Endometrium (tissue), 2 donors: ENCODE data around the gene DNM3.

Experiments
- FAIRE-seq: peaks from 2 replicates; lab custom pipeline; 2012; peaks lifted over from hg19 to GRCh38; lab: Jason Lieb, UNC
- donor health status: control.
- donor health status: control.

Gene DNM3

GRCh38 chr1:172140591-172140990 lies 299.3 kb downstream of the DNM3 start:
- no peak for FAIRE-seq

GRCh38 chr1:172141341-172141881 lies 300.1 kb downstream of the DNM3 start:
- FAIRE-seq, result no peak

- FAIRE-seq, result no peak
Observed at GRCh38 chr1:172142324-172142723, 301.0 kb downstream of the DNM3 start.

DNA sequence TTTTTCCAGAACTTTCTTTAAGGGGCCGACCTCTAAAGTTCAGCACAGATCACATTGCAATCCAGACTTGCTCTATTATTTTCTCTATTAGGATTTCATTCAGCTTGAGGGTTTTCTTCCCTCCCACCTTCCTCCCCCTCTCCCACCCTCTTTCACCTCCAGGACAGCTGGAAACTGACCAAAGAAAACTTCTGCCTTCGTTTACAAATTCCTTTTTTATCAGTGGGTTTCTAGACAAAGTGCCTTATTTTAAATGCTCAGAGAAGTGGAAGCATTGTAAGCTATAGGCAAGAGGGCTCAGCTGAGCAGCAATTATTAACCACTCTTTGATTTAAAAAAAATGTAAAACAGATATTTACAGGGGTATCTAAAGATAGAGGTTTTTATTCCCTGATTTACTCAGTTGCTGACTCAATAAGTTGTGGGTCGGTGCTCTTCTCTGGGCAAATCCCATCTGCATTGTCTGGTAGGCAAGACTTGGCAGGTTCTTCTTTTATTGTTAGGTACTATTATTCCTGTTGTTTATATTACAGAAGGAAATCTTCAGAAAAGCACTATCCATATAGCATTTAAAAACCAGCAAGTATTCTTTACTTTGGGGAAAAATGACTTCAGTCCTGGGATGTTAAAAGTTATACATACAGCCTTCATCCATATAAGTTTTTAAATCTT lies 302.2 kb downstream of the DNM3 start:
- no peak for FAIRE-seq

- peak; percentile 92 for FAIRE-seq
Observed at GRCh38 chr1:172144445-172145061, 303.3 kb downstream of the DNM3 start.

- no peak for FAIRE-seq
Observed at GRCh38 chr1:172145231-172145651, 303.9 kb downstream of the DNM3 start.

- FAIRE-seq, result peak; percentile 80
Observed at GRCh38 chr1:172145656-172146055, 304.4 kb downstream of the DNM3 start.

DNA sequence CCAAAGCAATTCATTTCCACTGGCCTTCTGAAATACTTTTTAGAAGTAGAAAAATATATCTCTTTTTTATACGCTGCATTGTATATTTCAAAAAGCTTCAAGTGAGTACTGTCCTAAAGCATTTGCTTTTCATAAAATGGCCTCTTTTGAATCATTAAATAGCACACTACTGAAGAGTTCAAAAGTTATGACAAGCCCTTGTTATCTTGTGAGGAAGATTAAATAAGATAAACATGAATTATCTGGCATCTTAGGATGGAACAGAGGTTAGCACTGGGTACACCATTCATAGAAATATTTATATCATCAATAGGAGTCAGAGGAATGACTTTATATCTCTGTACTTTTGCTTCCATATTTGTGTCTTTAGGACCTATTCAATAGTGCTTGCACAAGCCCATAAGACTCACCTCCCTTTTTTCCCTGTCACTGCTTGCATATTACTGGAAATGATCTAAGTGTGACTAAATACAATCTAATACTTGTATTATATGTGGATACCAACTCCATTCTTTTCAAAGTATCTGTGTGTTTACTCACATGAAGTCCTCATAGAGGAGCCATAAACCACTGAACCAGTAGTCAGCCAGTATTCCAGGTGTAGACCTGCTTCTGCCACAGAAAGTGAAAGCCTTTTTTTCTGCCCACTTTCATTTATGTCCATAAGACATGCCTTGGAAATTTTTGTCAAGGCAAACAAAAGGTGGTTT lies 305.0 kb downstream of the DNM3 start:
- no peak for FAIRE-seq

DNA sequence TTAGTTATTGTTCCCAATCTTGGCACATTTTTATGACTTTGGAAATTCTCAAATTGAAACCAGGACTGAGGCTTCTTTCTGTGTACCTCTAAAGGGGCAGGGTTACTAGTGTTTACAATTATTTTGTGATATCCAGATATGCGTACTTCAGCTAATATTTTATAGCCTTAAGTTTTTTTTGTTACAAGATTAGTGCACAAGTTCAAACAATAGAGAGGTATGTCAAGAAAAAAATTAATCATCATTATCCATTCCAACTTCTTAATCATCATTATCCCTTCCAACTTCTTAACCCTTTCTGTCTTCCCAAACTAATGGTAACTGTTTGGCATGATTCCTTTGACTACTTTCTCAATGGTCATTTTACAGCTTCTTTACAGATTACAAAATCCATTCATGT lies 306.2 kb downstream of the DNM3 start:
- peak; percentile 50 for FAIRE-seq

GRCh38 chr1:172148213-172148612 lies 306.9 kb downstream of the DNM3 start:
- no peak for FAIRE-seq

GRCh38 chr1:172148707-172149106 lies 307.4 kb downstream of the DNM3 start:
- FAIRE-seq, result no peak

- FAIRE-seq, result no peak
Observed at GRCh38 chr1:172149346-172149745, 308.0 kb downstream of the DNM3 start.

DNA sequence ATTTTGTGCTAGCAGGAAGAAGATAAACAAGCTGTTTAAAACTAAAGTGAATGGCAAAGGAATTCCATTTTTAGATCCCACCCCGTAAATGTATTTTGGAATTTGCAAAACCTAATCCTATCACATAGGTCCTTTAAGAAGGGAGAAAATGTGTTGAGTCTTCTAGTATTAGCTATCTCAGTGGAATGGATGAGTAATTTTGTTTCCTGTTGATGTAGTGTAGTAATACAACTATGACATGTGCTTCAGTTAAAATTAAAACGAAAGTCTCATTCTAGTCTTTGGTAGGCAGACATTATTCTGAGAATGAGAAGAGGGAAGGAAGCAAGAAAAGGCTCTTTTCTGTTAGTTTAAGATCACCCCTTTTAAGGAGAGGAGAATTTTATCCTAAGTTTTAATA lies 313.3 kb downstream of the DNM3 start:
- FAIRE-seq, result no peak

DNA sequence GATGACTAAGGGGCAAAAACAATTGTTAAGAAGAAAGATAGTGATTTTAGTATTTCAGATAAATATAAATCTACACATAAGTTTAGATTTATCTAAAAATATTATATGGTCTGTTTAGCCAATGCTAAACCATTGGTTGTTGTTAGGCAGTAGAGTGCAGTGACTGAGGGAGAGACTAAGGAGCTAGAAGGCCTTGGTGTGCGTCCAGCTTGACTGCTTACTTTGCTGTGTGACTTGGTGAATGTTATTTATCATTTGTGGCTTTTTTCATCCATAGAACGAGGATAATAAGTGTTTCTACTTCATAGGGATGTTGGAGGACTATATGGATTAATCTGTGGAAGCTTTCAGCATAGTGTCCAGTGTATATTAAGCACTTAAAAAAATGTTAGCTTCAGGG lies 314.5 kb downstream of the DNM3 start:
- FAIRE-seq, result no peak

DNA sequence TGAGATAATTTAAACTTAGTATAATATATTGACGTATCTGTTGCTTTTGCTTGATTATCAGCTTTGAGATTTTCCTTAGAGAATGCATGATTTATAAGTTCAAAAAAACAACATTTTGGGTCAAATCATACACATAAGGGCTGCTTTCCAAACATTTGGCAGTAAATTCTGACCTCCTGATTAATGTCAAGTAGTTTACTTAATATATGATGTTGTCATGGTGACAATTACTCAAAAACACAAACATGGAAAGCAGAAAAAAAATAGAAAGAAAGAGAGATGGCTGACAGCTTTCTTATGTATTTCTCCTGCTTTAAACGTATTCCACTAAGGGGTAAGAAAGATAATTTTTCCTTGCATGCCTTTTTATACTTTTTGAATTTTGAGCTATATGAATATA lies 320.9 kb downstream of the DNM3 start:
- FAIRE-seq, result no peak

GRCh38 chr1:172163498-172164215 lies 322.4 kb downstream of the DNM3 start:
- no peak for FAIRE-seq

- no peak for FAIRE-seq
Observed at GRCh38 chr1:172165403-172165802, 324.1 kb downstream of the DNM3 start.

- no peak for FAIRE-seq
Observed at GRCh38 chr1:172167796-172168596, 326.7 kb downstream of the DNM3 start.

DNA sequence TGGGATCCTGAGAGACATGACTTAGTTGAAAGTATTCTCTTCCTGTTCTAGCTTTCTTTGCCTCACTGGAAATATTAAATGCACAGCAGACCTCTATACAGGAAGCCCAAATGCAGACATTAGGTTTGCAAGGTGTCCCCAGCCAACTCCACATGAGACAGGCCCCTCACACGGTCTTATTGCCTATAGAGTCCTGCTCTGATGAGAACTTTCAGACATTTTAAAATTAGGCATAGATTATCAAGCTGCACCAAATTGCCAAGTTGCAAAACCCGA lies 327.2 kb downstream of the DNM3 start:
- no peak for FAIRE-seq

DNA sequence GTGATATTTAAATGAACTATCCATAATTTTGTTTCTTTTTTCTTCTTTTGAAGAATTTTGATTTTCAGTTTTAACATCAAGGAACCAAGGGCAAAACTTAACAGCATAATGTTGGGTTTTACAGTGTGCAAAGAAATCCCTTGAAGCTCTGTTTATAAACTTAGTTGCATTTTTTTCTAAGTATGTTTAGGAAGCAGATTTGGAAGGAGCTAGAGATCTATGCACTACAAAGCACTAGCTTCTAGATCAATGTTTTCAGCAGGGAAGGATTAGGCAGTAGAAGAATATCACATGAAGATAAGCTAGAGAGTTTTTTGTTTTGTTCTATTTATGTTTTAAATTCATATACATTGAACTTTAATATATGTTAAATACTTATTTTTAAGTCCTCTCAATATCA lies 328.5 kb downstream of the DNM3 start:
- no peak for FAIRE-seq

GRCh38 chr1:172172352-172172831 lies 331.1 kb downstream of the DNM3 start:
- FAIRE-seq, result no peak

DNA sequence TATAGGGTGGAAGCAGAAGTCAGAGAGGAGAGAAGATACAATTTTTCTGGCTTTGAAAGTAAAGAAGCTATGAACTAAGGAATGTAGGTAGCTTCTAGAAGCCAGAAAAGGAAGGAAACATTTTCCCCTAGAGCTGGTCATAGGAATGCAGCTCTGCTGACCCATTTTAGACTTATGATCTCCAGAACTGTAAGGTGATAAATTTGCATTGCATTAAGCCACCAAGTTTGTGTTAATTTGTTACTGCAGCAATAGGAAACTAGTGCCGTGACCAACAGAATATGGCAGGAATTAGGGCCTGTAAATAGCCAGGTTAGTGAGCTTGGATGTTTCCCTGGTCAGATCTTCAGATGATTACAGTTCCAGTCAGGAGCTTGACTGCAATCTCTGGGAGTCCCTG lies 334.9 kb downstream of the DNM3 start:
- no peak for FAIRE-seq
